Activated naive CD4-positive, alpha-beta T cell treated with anti-CD3 and anti-CD28 coated beads, Interleukin-2, amount 50 U/mL, for 24 hours (primary cell): ENCODE results near the gene SRC.

Experiments
- H3K27ac Mint-ChIP-seq: one replicate; pipeline ENCODE4 v1.8.0; 2021; ENCODE audit warnings: mild to moderate bottlenecking, mixed read lengths
- H3K27me3 Mint-ChIP-seq: one replicate; pipeline ENCODE4 v1.8.0; 2021; ENCODE audit warnings: mixed read lengths
- H3K36me3 Mint-ChIP-seq: one replicate; pipeline ENCODE4 v1.8.0; 2021; ENCODE audit warnings: mixed read lengths
- H3K4me1 Mint-ChIP-seq: one replicate; pipeline ENCODE4 v1.8.0; 2021; ENCODE audit warnings: mixed read lengths
- H3K4me3 Mint-ChIP-seq: one replicate; pipeline ENCODE4 v1.8.0; 2021; ENCODE audit warnings: mild to moderate bottlenecking, mixed read lengths
- H3K9me3 Mint-ChIP-seq: one replicate; pipeline ENCODE4 v1.8.0; 2021; ENCODE audit warnings: mixed read lengths

SRC gene

DNA sequence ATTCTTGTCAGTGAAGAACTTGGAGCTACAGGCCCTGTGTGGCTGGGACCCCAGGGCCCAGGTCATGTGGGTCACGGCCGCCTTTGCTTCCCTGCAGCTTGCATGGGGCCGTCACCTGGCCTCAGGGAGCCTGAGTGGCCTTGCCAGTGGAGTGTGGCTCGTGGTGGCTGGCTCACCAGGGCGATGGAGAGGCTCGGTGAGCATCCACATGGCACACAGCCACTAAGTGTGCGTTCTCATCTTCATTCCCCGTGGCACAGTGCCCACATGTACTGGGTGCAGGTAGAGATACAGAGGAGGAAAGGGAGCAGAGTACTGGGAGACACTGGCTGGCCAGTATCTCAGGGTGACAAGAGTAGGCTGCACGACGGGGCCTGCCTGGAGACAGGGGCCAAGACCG is 35.0 kb upstream of the SRC start:
- Mint-ChIP-seq H3K4me1 (peaks cover 25% of the 10 kb centered on the region), H3K27ac (no peak overlapping the region)

DNA sequence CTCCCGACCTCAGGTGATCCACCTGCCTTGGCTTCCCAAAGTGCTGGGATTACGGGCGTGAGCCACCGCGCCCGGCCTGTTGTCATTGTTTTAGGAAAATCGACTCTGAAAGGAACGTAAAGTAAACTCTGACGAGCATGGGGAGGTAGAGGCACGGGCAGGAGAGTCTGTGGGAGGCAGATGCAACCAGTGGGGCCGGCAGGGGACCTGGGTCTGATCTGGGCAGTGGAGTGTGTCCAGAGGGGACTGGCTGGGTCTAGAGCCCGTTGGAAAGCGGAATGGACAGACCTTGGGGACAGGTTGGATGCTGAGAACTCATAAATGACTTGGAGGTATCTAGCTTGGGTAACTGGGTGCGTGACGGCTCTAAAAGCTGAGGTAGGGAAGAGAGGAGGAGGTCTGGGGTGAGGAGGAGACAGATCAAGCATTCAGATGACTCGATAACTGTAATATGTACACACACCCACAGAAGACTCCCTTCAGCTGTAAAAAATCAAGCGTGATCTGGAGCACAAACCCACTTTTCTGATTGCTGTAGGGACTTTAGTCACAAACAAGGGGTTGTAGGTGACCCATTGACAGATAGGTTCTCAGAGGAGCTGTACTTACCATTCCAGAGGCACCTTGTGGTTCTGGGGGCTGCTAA is 34.1 kb upstream of the SRC start:
- H3K27ac Mint-ChIP-seq = peak overlapping the region; percentile 70
- no peaks in the 10 kb centered on the region for H3K9me3 Mint-ChIP-seq
- no peaks in the 10 kb centered on the region for H3K27me3 Mint-ChIP-seq
- H3K4me3 Mint-ChIP-seq = no peak overlapping the region
- peaks cover 4% of the 10 kb centered on the region for H3K36me3 Mint-ChIP-seq
- H3K4me1 Mint-ChIP-seq = peaks cover 34% of the 10 kb centered on the region

More for the DNA sequence above, 35.0 kb upstream of the SRC start:
- no peaks in the 10 kb centered on the region for H3K9me3 Mint-ChIP-seq
- no peaks in the 10 kb centered on the region for H3K27me3 Mint-ChIP-seq
- H3K4me3 Mint-ChIP-seq = no peak overlapping the region
- H3K36me3 Mint-ChIP-seq = peaks cover 3% of the 10 kb centered on the region

DNA sequence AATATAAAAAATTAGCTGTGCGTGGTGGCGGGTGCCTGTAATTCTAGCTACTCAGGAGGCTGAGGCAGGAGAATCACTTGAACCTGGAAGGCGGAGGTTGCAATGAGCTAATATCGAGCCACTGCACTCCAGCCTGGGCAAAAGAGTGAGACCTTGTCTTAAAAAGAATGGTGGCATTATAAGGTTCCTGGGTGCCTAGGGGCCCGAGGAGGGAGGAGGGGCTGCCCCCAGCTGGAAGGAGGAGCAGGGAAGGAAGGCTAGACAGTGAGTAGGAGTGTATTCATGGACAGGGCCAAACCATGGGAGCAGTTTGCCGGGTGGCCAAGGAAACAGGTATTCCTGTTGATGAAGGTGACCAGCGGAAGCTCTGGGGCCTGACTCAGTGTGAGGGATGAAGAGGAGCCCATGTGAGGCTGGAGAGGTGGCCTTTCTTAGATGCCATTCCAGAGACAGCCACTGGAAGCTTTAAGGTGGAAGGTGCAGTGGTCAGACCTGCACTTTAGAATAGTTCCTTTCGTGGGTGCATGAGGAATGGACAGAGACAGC is 32.3 kb upstream of the SRC start:
- H3K36me3 Mint-ChIP-seq = peaks cover 5% of the 10 kb centered on the region
- no peaks in the 10 kb centered on the region for H3K9me3 Mint-ChIP-seq
- H3K27ac Mint-ChIP-seq = peak overlapping the region; percentile 52
- H3K4me1 Mint-ChIP-seq = peaks cover 36% of the 10 kb centered on the region
- H3K4me3 Mint-ChIP-seq = no peak overlapping the region
- H3K27me3 Mint-ChIP-seq = no peaks in the 10 kb centered on the region

DNA sequence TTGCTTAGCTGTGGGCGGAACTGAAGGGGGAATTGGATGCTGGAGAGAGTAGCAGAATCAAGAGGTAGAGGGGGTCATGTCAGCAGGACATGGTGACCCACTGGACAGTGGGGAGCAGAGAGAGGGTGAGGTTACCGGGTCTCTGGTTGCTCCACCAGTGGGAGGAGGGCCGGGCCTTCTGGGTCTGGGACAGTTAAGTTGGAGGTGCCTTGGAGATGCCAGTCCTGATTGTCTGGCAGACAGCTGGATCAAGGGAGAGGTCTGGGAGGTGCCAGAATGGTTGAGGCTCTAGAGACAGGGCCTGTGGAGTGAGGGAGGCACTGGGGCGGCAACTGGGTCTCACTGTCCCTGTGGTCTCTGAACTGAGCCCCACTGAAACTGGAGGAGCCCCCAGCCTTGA is 31.8 kb upstream of the SRC start:
- H3K4me1 Mint-ChIP-seq = peaks cover 33% of the 10 kb centered on the region
- H3K27ac Mint-ChIP-seq = no peak overlapping the region
- peaks cover 3% of the 10 kb centered on the region for H3K36me3 Mint-ChIP-seq
- no peaks in the 10 kb centered on the region for H3K9me3 Mint-ChIP-seq
- no peak overlapping the region for H3K4me3 Mint-ChIP-seq
- H3K27me3 Mint-ChIP-seq = no peaks in the 10 kb centered on the region

DNA sequence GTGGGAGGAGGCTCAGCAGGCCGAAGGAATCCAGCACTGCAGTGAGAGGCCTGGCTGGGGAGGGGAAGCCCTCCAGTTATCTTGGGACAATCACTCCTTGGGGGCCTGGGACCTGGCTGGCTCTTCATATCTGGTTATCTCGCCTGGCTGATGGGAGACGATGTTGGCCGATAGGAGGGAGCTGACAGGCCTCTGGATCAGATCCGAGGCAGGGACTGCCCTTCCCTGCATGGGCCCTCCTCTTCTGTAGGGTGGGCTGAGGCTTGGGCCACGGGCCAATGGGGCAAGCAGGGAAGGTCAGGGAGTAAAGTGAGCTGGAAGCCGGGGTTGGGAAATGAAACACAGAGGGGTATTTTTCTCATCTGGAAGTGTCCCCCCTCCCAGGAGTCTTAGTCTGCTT is 31.3 kb upstream of the SRC start:
- peaks cover 33% of the 10 kb centered on the region for H3K4me1 Mint-ChIP-seq
- no peaks in the 10 kb centered on the region for H3K27me3 Mint-ChIP-seq
- H3K4me3 Mint-ChIP-seq = no peak overlapping the region
- peaks cover 3% of the 10 kb centered on the region for H3K36me3 Mint-ChIP-seq
- no peaks in the 10 kb centered on the region for H3K9me3 Mint-ChIP-seq
- H3K27ac Mint-ChIP-seq = peak overlapping the region; percentile 35

DNA sequence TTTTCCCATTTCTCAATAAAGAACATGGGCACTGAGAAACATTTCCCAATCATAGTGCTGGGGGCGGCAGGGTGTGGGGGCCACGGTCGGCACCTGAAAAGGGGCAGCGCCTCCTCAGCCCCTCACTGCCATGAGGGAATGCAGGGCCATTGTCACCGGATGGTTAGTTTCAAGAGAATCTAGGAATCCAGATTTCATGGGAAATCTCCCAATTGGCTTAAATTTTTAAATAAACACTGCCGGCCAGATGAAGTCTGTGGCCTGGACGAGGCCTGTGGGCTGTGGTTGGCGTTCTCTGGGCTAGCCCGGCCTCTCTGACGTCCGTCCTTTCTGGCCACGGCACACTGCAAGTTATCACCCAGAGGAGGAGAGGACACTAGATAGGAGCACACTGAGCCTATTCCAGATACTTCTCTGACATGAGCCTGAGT is 30.9 kb upstream of the SRC start:
- Mint-ChIP-seq H3K36me3 (peaks cover 3% of the 10 kb centered on the region), H3K4me1 (peaks cover 33% of the 10 kb centered on the region), H3K4me3 (no peak overlapping the region), H3K27ac (no peak overlapping the region), H3K9me3 (no peaks in the 10 kb centered on the region), H3K27me3 (no peaks in the 10 kb centered on the region)

DNA sequence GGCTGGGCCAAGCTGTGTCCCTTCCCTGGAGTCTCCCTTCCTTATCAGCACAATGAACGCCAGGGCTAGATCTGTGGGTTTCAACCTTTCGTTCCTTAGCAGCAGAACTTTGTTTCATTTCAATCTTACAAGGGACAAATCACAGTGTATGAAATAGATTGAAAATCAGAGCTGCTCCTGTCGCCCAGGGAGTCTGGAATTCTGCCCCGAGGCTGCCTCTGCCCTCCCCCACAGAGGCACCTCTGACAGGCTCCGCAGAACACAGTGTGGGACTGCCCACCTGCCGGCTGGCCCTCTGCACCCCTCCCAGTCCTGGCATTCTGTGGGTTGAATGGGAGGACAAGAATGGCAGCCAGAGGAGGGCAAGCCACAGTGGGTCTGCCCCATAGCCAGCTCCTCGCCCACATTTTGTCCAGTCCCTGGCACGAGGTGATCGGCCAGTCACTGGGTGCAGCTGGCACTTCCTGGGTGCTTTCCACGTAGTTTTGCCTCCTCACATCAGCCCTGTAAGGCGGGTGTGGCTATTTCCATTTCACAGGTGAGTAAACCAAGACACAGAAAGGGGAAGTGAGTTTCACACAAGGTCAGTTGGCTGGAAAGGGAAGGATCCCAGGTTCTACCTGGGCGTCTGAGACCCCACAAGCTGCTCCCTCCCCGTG is 30.4 kb upstream of the SRC start:
- H3K9me3 Mint-ChIP-seq = no peaks in the 10 kb centered on the region
- no peak overlapping the region for H3K4me3 Mint-ChIP-seq
- H3K27me3 Mint-ChIP-seq = no peaks in the 10 kb centered on the region
- H3K36me3 Mint-ChIP-seq = peaks cover 3% of the 10 kb centered on the region
- H3K27ac Mint-ChIP-seq = peak overlapping the region; percentile 21
- H3K4me1 Mint-ChIP-seq = peaks cover 33% of the 10 kb centered on the region

DNA sequence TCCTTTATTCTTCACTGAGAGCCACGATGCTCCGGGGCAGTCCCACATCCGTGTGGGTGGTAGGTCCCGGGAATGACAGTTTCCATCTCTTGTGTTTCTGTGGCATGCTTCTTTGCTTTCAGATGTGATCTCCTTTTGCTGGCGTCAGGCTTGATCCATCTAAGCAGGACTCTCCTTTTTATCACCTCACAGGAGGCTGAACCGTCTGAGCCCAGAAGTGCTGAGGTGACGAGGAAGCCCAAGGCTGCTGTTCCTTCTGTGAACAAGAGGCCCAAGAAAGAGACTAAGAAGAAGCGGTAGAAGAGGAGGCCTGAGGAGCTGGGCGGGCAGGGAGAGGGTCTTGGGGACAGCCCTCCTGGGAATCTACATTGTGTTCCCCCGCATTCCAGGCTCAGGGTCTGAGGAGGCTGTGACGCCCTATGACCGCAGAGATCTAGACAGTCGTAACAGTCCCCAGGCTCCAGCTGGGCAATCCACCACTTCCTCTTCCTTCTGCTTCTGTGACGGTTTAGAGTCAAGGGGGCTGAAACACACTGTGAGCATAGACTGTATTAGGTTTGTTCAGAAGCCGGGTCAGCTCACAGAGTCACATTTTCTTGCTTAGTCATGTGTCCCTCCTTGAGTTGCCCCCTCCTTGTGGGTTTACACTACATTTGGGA is 29.7 kb upstream of the SRC start:
- Mint-ChIP-seq H3K4me1 (peaks cover 33% of the 10 kb centered on the region), H3K27ac (peak overlapping the region; percentile 90), H3K9me3 (no peaks in the 10 kb centered on the region), H3K36me3 (peaks cover 3% of the 10 kb centered on the region), H3K27me3 (no peaks in the 10 kb centered on the region), H3K4me3 (no peak overlapping the region)

DNA sequence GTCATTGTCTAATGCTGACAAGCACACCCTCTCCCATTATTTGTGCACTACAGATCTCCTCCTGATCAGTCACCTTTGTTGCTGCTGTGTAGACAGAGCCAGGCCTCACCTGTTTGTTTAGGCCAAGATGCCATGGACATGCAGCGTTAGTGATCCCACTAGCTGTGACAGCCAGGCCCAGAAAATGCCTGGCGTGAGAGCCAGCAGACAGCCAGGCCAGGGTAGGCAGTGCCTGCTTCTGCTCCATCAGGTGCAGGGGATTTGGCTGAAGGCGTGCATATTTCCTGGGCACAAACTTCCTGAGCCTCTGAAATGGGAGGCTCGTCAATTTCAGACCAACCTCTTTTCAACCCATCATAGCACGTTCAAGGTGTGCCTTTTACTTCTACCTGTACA is 29.2 kb upstream of the SRC start:
- Mint-ChIP-seq H3K4me1 (peaks cover 32% of the 10 kb centered on the region), H3K27me3 (no peaks in the 10 kb centered on the region), H3K27ac (peak overlapping the region; percentile 90), H3K4me3 (no peak overlapping the region), H3K9me3 (no peaks in the 10 kb centered on the region), H3K36me3 (peaks cover 3% of the 10 kb centered on the region)

DNA sequence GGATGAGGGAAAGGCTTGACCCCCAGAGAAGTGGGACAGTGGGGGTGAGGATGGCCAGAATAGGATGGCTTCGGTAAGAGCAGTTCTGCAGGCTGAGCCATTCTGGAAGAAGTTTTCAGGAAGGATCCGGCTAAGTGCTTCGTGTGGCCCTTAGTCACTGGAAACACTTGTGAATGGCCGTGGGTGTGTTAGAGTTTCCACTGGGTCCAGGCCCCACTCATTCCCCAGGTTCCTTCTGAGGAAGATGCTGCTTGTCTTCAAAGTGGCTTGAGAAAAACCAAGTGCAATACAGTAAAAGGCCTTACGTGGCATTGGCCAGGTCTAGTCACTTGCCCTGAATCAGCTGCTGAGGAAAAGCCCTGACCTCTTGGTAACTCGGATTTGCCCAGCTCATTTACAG is 28.6 kb upstream of the SRC start:
- no peaks in the 10 kb centered on the region for H3K27me3 Mint-ChIP-seq
- no peak overlapping the region for H3K4me3 Mint-ChIP-seq
- no peak overlapping the region for H3K27ac Mint-ChIP-seq
- peaks cover 3% of the 10 kb centered on the region for H3K36me3 Mint-ChIP-seq
- H3K4me1 Mint-ChIP-seq = peaks cover 30% of the 10 kb centered on the region
- H3K9me3 Mint-ChIP-seq = no peaks in the 10 kb centered on the region

DNA sequence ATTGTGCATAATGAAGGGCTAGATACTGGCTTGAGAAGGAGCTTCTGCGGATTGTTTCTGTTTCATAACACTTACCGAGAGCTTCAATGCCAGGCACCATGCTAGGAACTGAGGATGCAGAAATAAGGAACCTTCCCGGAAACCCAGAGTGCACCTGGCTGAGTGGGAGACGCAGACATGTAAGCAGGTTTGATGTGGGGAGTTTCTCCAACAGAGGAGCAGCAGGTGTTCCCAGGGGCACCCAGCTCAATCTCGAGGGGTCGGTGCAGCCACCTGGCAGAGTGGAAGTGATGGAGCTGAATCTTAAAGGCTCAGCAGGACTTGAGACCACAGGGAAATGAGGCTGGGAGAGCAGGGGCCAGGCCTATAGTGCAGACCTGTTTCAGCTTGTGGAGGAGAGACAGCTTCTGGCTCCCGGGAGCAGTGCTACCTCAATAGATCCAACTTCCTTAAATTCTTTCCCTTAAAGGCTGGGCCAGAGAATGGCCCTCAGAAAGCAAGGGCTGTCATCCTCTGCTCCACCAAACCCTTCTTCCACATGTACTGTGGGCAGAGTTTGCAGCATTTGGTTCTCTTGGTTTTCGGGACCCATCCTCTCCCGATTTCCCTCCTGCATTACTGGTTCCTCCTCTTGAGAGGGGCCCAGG is 27.8 kb upstream of the SRC start:
- Mint-ChIP-seq H3K27ac (no peak overlapping the region), H3K36me3 (peaks cover 7% of the 10 kb centered on the region)

DNA sequence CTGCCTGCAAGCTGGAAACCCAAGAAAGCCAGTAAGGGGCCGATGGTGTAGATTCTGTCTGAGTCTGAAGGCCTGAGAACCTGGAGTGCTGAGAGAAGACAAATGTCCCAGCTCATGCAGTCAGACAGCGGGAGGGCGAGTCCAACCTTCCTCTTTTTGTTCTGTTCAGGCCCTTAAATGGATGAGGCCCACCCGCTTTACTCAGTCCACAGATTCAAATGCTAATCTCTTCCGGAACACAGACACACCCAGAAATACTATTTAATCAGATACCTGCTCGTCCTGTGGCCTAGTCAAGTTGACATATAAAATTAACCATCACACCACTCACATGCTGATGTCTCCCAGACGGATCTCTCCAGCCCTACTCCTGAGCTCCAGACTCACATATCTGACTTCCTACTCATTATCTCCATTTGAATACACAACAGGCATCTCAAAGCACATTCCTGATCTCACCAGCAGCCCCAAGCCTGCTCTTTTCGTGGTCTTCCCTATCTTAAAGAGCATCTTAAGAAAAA is 26.7 kb upstream of the SRC start:
- no peak overlapping the region for H3K27ac Mint-ChIP-seq
- H3K4me3 Mint-ChIP-seq = no peak overlapping the region
- H3K4me1 Mint-ChIP-seq = peaks cover 25% of the 10 kb centered on the region
- H3K27me3 Mint-ChIP-seq = no peaks in the 10 kb centered on the region
- H3K36me3 Mint-ChIP-seq = peaks cover 7% of the 10 kb centered on the region
- H3K9me3 Mint-ChIP-seq = no peaks in the 10 kb centered on the region

More for the DNA sequence above, 27.8 kb upstream of the SRC start:
- Mint-ChIP-seq H3K4me1 (peaks cover 30% of the 10 kb centered on the region), H3K9me3 (no peaks in the 10 kb centered on the region), H3K27me3 (no peaks in the 10 kb centered on the region), H3K4me3 (no peak overlapping the region)

DNA sequence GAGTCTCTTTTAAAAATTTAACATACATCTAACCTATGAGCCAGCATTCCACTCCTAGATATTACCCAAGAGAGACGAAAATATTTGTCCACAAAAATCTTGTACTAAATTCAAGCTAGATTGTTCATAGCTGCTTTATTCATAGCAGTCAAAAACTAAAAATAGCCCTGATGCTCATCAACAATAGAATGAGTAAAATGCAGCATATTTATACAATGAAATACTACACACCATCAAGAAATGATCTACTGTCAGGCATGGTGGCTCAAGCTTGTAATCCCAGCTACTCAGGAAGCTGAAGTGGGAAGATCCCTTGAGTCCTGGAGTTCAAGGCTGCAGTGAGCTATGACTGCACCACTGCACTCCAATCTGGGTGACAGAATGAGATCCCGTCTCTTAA is 22.0 kb upstream of the SRC start:
- no peak overlapping the region for H3K4me3 Mint-ChIP-seq
- H3K9me3 Mint-ChIP-seq = no peaks in the 10 kb centered on the region
- peaks cover 4% of the 10 kb centered on the region for H3K36me3 Mint-ChIP-seq
- H3K4me1 Mint-ChIP-seq = no peaks in the 10 kb centered on the region
- no peaks in the 10 kb centered on the region for H3K27me3 Mint-ChIP-seq
- no peak overlapping the region for H3K27ac Mint-ChIP-seq

DNA sequence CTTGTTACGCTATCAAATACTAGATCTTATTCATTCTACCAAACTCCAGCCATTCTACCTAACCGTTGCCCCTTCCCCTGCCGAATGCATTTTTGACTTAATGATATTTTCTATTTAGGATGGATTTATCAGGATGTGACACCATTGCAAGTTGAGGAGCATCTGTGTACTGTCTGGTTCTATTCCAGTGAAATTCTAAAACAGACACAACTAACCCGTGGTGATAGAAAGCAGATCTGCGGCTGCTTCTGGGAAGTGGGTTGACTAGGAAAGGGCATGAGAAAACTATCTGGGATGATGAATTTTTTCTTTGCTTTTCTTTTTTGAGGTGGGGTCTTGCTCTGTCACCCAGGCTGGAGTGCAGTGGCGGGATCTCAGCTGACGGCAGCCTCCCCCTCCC is 20.7 kb upstream of the SRC start:
- Mint-ChIP-seq H3K4me3 (no peak overlapping the region), H3K4me1 (no peaks in the 10 kb centered on the region), H3K27me3 (no peaks in the 10 kb centered on the region), H3K36me3 (peaks cover 4% of the 10 kb centered on the region), H3K27ac (no peak overlapping the region), H3K9me3 (no peaks in the 10 kb centered on the region)

DNA sequence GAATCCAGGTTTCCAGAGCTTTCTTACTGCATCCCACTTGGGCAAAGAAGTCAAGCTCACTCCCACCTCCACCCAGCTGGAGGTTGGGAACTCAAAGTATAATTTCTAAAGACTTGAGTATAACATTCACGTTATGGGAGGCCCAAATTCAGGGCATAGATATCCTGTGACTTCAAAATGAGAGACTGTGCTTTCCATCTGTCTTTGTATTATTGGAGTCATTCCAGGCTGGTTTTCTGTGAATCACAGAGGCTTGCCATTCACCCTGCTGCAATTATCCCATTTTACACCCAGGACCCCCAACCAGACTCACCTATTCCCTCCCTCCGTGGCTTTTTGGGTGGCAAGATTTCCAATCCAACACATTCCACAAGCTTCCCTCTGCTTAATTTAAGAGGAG is 19.3 kb upstream of the SRC start:
- Mint-ChIP-seq H3K27me3 (no peaks in the 10 kb centered on the region), H3K9me3 (no peaks in the 10 kb centered on the region), H3K4me1 (no peaks in the 10 kb centered on the region), H3K36me3 (peaks cover 4% of the 10 kb centered on the region), H3K4me3 (no peak overlapping the region), H3K27ac (no peak overlapping the region)
